Osteocyte (in vitro differentiated cells): ENCODE data around the gene FRYL. TPM values are rescaled to one million over a fixed set of nuclear protein-coding genes. Genes with fewer than 3 reads are reported as not detected.

Source experiments
- DNase-seq: peaks from one replicate; pipeline ENCODE4 v3.0.0; 2021; ENCODE audit warnings: mixed read lengths; ENCODE audit not compliant: unreplicated experiment; ENCODE audit errors: extremely low spot score
- H3K27ac Mint-ChIP-seq: one replicate; pipeline ENCODE4 v1.8.0; 2021; ENCODE audit warnings: mild to moderate bottlenecking, mixed read lengths; ENCODE audit not compliant: unreplicated experiment
- H3K27me3 Mint-ChIP-seq: one replicate; pipeline ENCODE4 v1.8.0; 2021; ENCODE audit warnings: mixed read lengths; ENCODE audit not compliant: unreplicated experiment
- H3K36me3 Mint-ChIP-seq: one replicate; pipeline ENCODE4 v1.8.0; 2021; ENCODE audit warnings: mixed read lengths; ENCODE audit not compliant: unreplicated experiment
- H3K4me1 Mint-ChIP-seq: one replicate; pipeline ENCODE4 v1.8.0; 2021; ENCODE audit warnings: mixed read lengths; ENCODE audit not compliant: unreplicated experiment
- H3K4me3 Mint-ChIP-seq: one replicate; pipeline ENCODE4 v1.8.0; 2021; ENCODE audit warnings: mild to moderate bottlenecking, moderate library complexity, mixed read lengths; ENCODE audit not compliant: unreplicated experiment
- H3K9me3 Mint-ChIP-seq: one replicate; pipeline ENCODE4 v1.8.0; 2021; ENCODE audit warnings: mixed read lengths; ENCODE audit not compliant: unreplicated experiment
- total RNA-seq: library from RNA; stranded (reverse); gene quantifications from 2 replicates; pipeline ENCODE4 v1.2.1, GENCODE V29; 2021
- TF ChIP-seq, protein P1 (sequence below): fragments of 200-600 bp; sonication (generic); IDR thresholded peaks from 2 replicates; pipeline ENCODE4 v1.5.0; 2021; ENCODE audit warnings: antibody characterized with exemption, mild to moderate bottlenecking, moderate library complexity

The FRYL gene
- total RNA-seq, 1 donor from 2014 or later, result 61.9 TPM

DNA sequence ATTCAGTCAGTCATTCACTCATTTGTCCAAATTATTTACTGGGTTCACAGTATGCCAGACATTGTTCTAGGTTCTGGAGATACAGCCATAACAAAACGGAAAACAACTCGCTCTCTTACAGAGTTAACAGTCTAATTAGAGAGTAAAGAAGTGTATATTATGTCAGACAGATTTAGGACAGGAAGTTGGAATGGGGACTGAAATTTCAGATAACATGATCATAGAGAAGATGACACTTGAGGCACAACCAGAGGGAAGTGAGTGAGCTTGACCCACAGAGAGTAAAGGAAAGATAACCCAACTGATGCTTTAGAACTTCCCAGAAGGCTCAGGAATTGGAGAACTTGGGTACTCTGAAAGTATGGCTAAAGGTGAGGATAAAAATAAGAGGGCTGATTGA is 150.6 kb downstream of the FRYL start:
- H3K36me3 Mint-ChIP-seq, result no peaks in the 10 kb centered on the region

GRCh38 chr4:48623182-48623780 is 156.8 kb downstream of the FRYL start:
- H3K36me3 Mint-ChIP-seq, result peaks cover 17% of the 10 kb centered on the region
- H3K4me1 Mint-ChIP-seq, result no peaks in the 10 kb centered on the region
- TF ChIP-seq, protein P1, sequence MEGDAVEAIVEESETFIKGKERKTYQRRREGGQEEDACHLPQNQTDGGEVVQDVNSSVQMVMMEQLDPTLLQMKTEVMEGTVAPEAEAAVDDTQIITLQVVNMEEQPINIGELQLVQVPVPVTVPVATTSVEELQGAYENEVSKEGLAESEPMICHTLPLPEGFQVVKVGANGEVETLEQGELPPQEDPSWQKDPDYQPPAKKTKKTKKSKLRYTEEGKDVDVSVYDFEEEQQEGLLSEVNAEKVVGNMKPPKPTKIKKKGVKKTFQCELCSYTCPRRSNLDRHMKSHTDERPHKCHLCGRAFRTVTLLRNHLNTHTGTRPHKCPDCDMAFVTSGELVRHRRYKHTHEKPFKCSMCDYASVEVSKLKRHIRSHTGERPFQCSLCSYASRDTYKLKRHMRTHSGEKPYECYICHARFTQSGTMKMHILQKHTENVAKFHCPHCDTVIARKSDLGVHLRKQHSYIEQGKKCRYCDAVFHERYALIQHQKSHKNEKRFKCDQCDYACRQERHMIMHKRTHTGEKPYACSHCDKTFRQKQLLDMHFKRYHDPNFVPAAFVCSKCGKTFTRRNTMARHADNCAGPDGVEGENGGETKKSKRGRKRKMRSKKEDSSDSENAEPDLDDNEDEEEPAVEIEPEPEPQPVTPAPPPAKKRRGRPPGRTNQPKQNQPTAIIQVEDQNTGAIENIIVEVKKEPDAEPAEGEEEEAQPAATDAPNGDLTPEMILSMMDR, result no peak
- H3K4me3 Mint-ChIP-seq, result no peak overlapping the region
- no peak for DNase-seq
- no peak overlapping the region for H3K27ac Mint-ChIP-seq
- H3K27me3 Mint-ChIP-seq, result no peaks in the 10 kb centered on the region
- H3K9me3 Mint-ChIP-seq, result no peaks in the 10 kb centered on the region

More for the DNA sequence above, 150.6 kb downstream of the FRYL start:
- TF ChIP-seq, protein P1, result no peak
- H3K9me3 Mint-ChIP-seq, result no peaks in the 10 kb centered on the region
- no peak overlapping the region for H3K4me3 Mint-ChIP-seq
- H3K27me3 Mint-ChIP-seq, result no peaks in the 10 kb centered on the region
- no peak for DNase-seq
- H3K27ac Mint-ChIP-seq, result no peak overlapping the region
- no peaks in the 10 kb centered on the region for H3K4me1 Mint-ChIP-seq

DNA sequence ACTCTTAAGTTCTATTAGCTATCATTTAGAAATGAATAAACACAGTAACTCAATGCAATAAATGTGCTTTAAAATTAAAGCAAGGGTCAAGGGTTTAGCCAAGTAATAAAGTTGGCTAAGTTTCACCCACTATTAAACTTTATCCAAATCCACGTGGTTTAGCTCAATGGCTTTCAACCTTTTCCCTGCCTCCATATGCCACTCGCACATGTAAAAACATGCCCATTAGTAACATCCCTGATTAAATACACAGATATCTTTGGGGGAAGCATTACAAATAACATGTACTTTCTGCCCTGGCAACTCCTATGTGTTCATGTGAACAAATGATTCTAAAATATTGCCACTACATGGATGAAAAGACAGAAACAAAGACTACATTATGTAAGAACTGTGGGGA is 159.2 kb downstream of the FRYL start:
- Mint-ChIP-seq H3K36me3 (peaks cover 26% of the 10 kb centered on the region), H3K27me3 (no peaks in the 10 kb centered on the region), H3K4me3 (no peak overlapping the region), H3K9me3 (no peaks in the 10 kb centered on the region), H3K27ac (no peak overlapping the region), H3K4me1 (no peaks in the 10 kb centered on the region)
- TF ChIP-seq, protein P1, result no peak
- DNase-seq, result no peak

- Mint-ChIP-seq H3K4me1 (no peaks in the 10 kb centered on the region), H3K9me3 (no peaks in the 10 kb centered on the region), H3K4me3 (no peak overlapping the region), H3K27me3 (no peaks in the 10 kb centered on the region), H3K36me3 (peaks cover 26% of the 10 kb centered on the region), H3K27ac (no peak overlapping the region)
- TF ChIP-seq, protein P1, result no peak
- no peak for DNase-seq
Observed at GRCh38 chr4:48620093-48620492, 160.0 kb downstream of the FRYL start.

- no peak for DNase-seq
- H3K27ac Mint-ChIP-seq, result no peak overlapping the region
- H3K27me3 Mint-ChIP-seq, result no peaks in the 10 kb centered on the region
- TF ChIP-seq, protein P1, result no peak
- peaks cover 12% of the 10 kb centered on the region for H3K4me1 Mint-ChIP-seq
- H3K4me3 Mint-ChIP-seq, result no peak overlapping the region
- H3K9me3 Mint-ChIP-seq, result no peaks in the 10 kb centered on the region
- H3K36me3 Mint-ChIP-seq, result peaks cover 7% of the 10 kb centered on the region
Observed at GRCh38 chr4:48604527-48604926, 175.6 kb downstream of the FRYL start.
